HG03039 (cell line): ENCODE data around the gene SPECC1.
"Not testable (repeated sequence)": the region's sequence is repeated elsewhere in the genome, so short reads cannot be mapped to it uniquely, and the experiment has no call there.

ENCODE experiments used
- ATAC-seq: cut with Tn5 transposase; IDR thresholded peaks from one replicate; pipeline ENCODE4 v1.9.1; 2021; ENCODE audit warnings: mild to moderate bottlenecking, moderate library complexity; ENCODE audit not compliant: unreplicated experiment

The SPECC1 gene

DNA sequence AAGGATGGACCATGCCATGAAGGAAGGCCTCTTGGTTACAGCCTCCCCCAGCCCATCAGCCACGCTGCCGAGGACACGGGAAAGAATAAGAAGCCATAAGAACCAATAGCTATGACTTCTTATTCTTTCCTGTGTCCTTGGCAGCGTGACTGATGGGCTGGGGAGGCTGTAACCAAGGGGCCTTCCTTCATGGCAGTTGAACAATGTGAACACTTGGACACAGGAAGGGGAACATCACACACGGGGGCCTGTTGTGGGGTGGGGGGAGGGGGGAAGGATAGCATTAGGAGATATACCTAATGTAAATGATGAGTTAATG, 253.9 kb downstream of the SPECC1 start:
- ATAC-seq = not testable (repeated sequence)

DNA sequence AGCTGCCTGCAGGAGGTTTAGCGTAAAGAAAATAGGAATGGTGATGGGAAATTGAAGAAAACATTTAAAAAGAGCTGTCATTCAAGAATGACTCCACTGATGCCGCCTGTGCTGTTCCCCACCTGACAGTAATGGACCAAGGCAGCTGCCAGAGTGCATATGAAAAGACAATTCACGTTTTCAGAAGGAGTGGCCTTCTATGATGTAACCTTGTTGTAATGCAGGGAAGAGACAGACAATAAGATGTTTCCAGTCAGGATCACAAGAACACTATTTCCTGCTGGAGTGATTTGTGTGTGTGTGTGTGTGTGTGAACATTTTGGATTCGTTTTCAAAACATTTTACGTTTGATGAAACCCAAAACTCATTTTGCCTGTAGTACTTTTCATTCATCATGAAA, 254.4 kb downstream of the SPECC1 start:
- ATAC-seq = no peak

DNA sequence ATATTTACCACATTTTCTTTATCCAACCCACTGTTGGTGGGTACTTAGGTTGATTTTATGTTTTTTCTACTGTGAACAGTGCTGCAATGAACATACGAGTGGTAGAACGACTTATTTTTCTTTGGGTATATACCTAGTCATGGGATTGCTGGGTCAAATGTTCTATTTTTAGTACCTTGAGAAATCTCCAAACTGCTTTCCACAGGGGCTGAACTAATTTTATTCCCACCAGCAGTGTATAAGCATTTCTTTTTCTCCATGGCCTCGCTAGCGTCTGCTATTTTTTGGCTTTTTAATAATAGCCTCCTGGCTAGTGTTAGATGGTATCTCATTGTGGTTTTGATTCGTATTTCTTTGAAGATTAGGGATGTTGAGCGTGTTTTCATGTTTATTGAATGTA, 255.8 kb downstream of the SPECC1 start:
- no peak for ATAC-seq

DNA sequence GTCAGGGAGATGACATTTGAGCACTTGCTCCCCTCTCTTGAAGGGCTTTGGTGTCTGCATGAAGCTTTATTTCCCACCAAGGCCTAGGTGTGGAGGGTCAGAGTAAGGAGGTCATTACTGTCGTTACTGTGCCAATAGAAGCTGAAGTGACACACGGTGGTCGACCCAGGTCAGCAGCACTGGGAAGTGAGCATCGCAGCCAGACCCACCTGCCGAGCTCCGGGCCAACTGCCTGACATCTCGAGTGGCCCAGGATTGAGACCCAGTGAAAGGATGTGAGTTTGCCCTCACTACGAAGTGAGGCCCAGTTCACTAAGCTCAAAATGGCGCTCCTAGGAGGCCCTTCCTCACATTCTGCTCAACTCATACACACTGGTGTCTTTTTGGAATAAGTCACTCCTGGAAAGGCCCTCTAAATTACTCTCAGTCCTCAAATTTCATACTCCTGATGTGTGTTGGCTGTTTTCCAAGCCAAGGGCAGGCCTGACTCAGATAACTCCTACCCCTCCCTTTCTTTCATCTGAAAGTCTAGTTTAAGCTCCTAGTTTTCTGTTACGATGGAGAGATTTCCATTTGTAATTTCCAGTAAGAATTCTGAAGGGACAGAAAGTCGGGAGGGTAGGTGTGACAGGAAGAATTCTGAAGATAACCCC, 257.8 kb downstream of the SPECC1 start:
- ATAC-seq = no peak

DNA sequence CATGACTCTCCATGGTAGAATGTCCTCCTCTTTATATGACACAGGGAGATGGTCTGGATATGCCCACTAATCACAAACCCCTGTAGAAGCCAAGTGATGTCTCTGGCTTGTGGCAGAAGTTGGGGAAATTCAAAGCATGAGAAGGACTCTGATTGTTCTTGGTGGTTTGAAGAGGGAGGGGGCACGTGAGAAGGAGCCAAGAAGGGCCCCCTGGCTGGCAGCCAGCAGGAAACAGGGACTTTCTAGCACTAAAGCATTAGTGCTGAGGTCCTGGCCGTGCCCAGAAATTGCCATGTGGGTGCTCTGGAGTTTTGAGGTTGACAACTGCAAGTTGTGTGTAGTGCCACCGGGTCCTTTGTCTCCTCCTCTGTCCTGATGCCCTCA, 258.3 kb downstream of the SPECC1 start:
- no peak for ATAC-seq

DNA sequence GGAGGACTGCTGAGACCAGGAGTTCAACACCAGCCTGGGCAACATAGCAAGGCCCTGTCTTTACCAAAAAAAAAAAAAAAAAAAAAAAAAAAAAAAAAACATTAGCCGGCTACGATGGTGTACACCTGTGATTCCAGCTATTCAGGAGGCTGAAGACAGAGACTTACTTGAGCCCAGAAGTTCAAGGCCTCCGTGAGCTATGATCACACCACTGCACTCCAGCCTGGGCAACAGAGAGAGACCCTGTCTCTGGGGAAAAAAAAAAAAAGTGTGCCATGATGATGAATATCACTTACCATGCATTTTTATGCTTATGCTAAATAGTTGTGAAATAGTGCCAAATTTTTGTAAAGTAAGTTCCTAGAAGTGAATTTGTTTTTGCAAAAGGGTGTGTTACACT, 261.2 kb downstream of the SPECC1 start:
- no peak for ATAC-seq

DNA sequence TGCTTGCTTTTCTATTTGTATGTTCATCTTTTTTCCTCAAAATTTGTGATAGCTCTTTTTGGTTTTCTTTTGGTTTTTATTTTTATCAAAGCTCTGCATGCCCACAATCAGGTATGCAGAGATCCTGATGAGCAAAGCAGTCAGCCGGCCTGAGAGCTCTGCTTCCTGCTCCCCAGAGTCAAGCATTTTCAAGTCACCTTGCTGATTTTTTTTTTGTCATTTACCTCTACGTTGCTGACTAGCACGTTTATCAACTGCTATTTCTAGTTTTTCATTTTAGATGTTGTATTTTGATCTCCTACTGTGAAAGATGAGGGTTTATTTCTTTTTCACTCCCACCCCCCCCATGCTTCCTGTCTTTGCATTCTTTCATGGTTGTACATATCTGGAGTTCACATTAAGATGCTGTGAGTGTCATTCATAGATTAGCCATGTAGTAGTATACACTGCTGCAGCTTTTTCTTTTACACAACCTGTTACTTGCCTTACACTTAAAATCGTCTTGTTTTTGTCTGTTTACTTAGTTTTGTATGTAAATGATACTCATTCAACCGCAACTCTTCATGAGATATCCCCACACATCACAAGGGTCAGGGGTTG, 262.0 kb downstream of the SPECC1 start:
- ATAC-seq = no peak

DNA sequence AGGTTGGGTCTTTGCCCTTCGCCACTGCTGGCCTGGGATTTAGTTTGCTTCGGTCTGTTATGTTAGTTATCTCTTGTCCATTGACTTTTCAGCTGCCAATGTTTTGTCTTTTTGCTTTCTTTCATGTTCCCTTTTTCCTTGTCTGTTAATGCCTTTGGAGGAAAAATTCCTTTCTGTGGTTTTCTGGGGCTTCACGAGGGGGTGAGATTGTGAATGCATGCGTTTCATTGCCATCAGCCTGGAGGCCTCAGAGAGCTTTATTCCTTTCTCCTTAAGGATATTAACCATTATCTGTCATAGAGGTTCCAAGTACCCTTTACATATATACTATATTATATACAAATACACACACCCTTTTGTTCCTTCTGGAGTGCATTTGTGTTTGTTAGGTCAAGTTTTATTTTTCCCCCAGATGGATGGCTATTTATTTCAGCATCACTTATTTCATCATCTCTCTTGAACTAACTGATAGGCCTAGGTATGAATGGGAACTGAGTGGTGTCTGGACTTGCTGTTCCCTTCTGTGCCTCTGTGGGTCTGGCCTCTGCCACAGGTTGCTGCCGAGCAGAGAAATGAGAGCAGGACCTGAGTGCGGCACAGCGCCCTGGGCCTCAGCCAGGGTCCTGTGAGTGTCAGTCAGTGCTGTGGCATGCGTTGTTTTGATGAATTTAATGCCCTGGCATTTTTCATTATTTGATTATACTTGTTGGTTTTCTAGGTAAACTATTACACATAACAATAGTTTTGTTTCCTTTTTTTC, 264.8 kb downstream of the SPECC1 start:
- ATAC-seq = no peak

DNA sequence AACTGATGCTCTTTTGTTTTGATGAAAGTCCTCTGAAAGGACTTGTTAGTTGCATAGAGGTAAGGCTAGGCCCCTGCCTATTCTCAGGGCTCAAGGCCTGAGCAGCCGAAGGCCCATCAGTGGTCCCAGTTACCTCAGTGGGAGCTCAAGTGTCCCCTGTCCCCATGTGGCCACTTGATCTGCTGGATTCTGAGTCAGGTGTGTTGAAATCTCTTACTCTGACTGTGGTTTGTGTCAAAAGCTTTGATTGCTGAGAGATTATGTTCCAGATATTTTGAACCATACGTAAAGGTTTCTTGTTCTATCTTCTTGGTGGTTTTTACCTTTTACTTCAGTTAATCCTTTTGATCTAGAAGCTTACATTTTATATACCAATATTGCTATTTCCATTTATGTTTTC, 266.5 kb downstream of the SPECC1 start:
- ATAC-seq = no peak

DNA sequence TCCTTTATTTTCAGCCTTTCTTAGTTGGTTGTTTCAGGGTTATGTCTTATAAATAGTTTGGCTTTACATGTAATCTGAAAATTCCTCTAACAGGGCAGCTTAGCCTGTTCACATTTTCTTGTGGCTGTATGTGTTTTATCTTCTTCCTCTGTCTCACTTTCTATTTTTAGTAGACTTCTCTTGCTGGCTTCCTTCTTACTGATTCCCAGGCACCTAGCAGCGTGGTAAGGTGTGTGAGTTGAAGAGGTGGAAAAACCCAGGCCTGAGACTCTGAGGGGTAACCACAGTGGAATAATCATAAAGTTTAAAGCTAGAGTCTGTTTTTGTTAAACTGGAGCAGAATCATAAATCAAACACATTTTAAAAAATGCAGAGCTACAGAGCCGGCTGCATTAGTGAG, 267.3 kb downstream of the SPECC1 start:
- no peak for ATAC-seq

- ATAC-seq = no peak
These were observed 269.6 kb downstream of the SPECC1 start for GRCh38 chr17:20278805-20279204.

DNA sequence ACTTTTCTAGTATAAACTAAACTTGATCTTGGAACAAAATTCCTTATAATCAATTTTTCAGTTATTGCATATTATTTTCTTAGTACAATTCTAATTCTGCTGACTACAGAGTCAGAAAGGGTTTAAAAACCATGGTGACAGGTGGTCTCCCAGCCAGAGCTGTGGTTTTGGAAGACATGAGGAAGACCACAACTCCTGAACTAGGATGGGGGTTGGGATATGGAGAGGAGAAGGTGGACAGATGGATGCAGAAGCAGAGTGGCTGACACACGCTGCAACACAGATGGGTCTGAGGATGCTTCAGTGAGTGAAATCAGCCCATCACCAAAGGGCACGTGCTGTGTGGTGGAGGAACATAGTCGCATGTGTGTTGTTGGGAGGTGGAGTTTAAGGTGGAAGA, 270.5 kb downstream of the SPECC1 start:
- no peak for ATAC-seq

DNA sequence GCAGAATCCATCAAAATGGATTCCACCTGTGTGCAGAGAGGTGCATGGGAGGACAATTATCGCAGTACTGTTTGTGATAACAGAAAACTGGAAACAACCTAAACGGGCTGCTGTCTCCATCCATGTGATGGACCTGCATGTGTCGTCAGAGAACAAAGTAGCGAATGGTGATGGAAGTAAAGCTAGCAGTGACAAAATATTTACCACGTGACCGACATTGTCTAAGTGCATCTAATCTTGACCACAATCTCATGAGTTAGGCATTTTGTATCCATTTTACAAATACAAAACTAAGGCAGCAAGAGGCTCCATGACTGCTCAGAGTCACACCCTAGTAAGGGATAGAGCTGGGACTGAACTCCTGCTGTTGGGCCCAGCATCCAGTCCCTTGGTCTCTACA, 270.9 kb downstream of the SPECC1 start:
- ATAC-seq = no peak

DNA sequence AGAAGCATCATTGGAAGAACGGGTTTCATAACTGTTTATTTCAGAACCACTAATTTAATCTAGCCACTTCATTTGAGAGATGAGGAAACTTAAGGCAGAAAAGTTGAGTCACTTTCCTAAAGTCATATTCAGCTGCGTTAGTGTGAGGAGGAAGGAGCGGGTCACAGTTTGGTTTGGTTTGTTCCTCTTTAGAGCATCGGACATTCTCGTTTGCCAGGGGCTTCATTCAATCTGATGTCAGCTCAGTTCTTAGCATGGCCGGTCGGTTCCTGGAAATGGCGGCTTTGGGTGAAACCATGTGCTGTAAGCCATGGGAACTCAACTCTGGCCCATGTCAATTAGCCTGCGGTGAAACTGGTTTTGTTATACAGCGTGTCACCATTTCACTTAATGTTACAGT, 271.7 kb downstream of the SPECC1 start:
- ATAC-seq = no peak

DNA sequence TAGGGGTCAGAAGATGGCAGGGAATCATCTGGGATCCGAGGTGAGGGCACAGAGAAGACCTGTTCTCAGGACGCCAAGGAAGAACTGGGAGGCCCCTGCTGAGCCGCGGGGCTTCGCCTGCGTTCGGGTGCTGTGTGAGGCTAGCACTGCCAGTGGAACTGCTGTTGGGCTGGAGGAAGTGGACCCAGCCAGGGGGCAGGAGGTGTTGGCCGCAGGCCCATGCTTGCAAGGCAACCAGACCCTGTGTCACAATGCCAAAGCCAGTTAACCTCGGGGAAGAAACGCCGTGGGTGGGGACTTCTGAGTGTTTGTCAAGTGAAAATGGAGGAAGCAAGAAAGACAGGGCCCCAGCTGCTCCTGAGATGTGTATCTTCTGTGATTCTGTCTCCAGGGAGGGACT, 272.7 kb downstream of the SPECC1 start:
- ATAC-seq = no peak

DNA sequence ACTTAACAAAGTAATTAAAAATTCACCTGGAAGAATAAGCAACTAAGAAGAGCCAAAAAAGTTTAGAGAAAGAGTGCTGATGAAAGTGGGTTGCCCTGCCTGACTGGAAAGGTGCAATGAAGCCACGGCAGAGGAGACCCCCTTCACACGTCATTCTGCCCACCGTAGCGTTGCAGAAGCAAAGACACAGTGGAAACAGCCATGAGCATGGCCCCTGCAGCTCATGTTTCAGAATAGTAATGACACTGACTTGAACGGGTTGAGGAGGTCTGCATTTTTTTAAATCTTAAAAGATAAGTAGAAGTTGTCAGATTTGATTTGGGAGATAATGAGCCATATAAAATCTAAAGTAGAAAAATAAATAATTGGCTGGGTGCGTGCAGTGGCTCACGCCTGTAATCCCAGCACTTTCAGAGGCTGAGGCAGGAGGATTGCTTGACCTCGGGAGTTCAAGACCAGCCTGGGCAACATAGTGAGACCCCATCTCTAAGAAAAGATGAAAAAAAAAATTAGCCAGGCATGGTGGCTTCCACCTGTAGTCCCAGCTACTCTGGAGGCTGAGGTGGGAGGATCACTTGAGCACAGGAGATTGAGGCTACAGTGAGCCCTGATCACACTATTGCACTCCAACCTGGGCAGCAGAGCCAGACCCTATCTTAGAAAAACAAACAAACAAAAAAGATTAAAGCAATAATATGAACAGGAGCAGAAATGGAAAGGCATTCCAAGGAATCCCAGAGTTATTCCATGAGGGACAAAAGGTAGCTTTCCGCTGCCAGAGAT, 273.6 kb downstream of the SPECC1 start:
- ATAC-seq = no peak

DNA sequence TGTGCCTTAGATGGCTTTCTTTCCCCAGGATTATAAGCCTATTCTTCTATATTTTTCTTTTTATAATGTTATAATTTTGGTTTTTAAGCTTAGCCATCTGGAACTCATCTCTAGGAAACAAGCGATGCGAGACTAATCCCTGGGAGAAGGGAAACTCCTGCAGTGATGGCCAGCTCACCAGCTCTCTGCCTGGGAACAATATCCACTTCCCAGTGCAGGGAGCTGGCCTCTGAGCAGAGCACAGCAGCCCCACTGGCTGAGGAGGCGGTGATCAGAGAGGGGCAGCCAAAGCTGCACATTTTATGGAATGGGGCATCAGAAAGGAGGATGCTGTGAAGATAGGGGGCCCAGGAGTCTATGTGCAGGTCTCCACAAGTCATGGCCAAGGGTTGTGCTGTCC, 274.9 kb downstream of the SPECC1 start:
- ATAC-seq = no peak

DNA sequence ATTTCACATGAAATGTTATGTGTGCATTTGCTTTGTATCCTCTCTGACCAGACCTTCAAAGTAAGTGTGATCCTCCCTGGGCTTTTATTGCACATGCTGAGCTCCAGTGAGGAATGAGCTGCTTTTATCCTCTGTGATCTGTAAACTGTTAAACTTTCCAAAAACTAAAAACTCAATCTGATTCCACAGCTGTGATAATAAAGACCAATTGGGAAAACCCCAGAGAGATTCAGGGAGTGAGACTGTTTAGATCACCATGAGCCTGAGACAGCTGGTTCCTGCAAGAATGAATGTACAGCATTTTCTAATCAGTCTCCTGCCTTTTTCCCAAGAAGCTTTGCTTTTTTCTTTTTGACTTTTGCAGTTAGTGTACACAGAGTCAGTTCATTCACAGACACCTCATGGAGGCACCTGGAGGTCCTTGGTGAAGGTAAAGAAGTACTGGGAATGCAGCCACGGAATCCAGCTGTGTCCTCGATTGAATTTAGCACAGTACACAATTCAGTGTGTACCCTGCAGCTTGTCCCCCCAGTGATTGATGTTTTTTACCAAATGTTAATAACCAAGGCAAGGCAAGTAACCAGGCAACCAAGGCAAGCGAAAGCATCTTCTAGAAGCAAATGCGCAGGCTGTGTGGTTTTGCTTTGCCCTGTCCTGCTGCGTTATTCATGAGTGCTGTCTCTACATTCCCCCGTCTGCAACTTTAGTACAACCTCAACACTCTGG, 275.6 kb downstream of the SPECC1 start:
- ATAC-seq = no peak

DNA sequence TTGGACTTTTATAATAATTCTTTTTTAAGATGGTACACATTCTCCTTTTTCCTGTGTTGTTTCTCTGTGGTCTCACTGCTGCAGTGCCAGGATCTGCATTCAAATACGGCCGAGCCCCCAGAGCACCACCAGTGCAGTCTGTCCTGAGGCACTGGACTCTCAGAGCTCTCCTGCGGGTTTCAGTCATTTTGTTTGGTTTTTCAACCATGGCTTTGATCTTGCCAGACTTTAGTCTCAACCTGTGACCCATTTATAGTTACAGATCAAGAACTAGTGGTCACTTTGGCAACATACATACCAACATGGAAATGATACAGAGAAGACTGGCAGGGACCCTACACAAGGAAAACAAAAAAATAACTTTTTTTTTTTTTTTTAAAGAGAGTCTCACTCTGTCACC, 280.8 kb downstream of the SPECC1 start:
- no peak for ATAC-seq

GRCh38 chr17:20291853-20292252, 282.7 kb downstream of the SPECC1 start:
- ATAC-seq = no peak

DNA sequence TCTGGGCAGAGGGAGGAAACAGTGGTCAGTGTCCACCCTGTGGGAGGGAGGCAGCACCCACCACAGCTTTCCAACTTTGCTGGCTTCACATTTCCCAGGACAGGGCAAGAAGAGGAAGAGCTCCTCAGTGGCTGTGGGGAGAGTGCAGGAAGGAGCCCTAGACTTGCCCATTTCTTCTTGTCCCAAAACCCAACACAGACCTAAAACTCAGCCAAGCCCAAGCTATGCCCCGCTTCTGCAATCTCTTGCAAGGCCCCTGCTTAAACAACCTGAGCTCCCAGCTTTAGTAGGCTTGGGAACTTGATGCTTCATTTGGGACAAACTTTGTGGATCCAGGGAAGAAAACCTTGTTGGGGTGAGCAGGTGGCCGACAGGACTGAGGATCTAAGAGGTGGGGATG, 284.3 kb downstream of the SPECC1 start:
- no peak for ATAC-seq
